H1 (cell line): ENCODE results near the gene RMND5B. TPM values are rescaled to one million over a fixed set of nuclear protein-coding genes. Genes with fewer than 3 reads are reported as not detected.

Experiments
- CTCF ChIA-PET: fragments of 300-600 bp; sonication (Branson Sonifier 250); formaldehyde crosslinking; loops from one replicate; lab custom pipeline; 2021; ENCODE audit not compliant: partially characterized antibody; lab: Charles Lee
- POLR2A ChIA-PET: fragments of 300-600 bp; sonication (Branson Sonifier 250); formaldehyde crosslinking; loops from one replicate; lab custom pipeline; 2021; ENCODE audit warnings: inconsistent platforms; ENCODE audit not compliant: partially characterized antibody; lab: Charles Lee
- DNase-seq, 2 experiments: peaks; one replicate each; pipeline versions ENCODE4 v3.0.0 to v3.0.0-alpha.2; 2010 to 2022; ENCODE audit warnings: low spot score in 2 of 2, low read depth in 1 of 2, mixed read lengths in 1 of 2
- FAIRE-seq: peaks from 2 replicates; lab custom pipeline; 2011; peaks lifted over from hg19 to GRCh38; lab: Jason Lieb, UNC
- H2AFZ ChIP-seq: 2 replicates; pipeline ENCODE4 v1.8.1; 2012; ENCODE audit warnings: low read length, inconsistent platforms
- H2AK5ac ChIP-seq: 2 replicates; pipeline ENCODE4 v1.6.1; 2013; ENCODE audit warnings: low read depth, low read length
- H2BK120ac ChIP-seq: replicated peaks from 2 replicates; pipeline ENCODE3; 2013; ENCODE audit warnings: low read depth, low read length, inconsistent platforms
- H2BK12ac ChIP-seq: 2 replicates; pipeline ENCODE4 v1.6.1; 2013; ENCODE audit warnings: low read depth, low read length
- H2BK15ac ChIP-seq: 2 replicates; pipeline ENCODE4 v1.6.1; 2013; ENCODE audit warnings: low read length
- H2BK20ac ChIP-seq: 2 replicates; pipeline ENCODE4 v1.6.1; 2013; ENCODE audit warnings: low read length
- H2BK5ac ChIP-seq: 2 replicates; pipeline ENCODE4 v1.6.1; 2013; ENCODE audit warnings: low read depth, low read length
- H3K14ac ChIP-seq: 2 replicates; pipeline ENCODE4 v1.6.1; 2013; ENCODE audit warnings: inconsistent platforms; ENCODE audit not compliant: insufficient read length
- H3K18ac ChIP-seq: 2 replicates; pipeline ENCODE4 v1.6.1; 2013; ENCODE audit warnings: low read length; ENCODE audit errors: extremely low read depth
- H3K23ac ChIP-seq: 2 replicates; pipeline ENCODE4 v1.6.1; 2013; ENCODE audit warnings: inconsistent platforms; ENCODE audit not compliant: insufficient read length
- H3K23me2 ChIP-seq: 2 replicates; pipeline ENCODE4 v1.6.1; 2013; ENCODE audit warnings: low read depth, low read length
- H3K27ac ChIP-seq: 2 replicates; pipeline ENCODE4 v1.6.1; 2011; ENCODE audit warnings: low read depth, low read length, inconsistent platforms
- H3K27me3 ChIP-seq, 4 experiments: replicated peaks in 1 of 4; 1 replicate in 1 of 4; 2 replicates in 3 of 4; pipeline versions ENCODE4 v1.6.1 to v1.8.1; 2011 to 2013; ENCODE audit warnings: low read length in 3 of 4, mild to moderate bottlenecking in 3 of 4, inconsistent platforms in 2 of 4, mixed read lengths in 2 of 4, moderate library complexity in 1 of 4; ENCODE audit not compliant: control insufficient read depth in 3 of 4, insufficient read depth in 3 of 4; ENCODE audit errors: extremely low read depth in 1 of 4
- H3K36me3 ChIP-seq, 4 experiments: 2 replicates each; pipeline versions ENCODE4 v1.6.1 to v1.8.1; 2011 to 2013; ENCODE audit warnings: mild to moderate bottlenecking in 4 of 4, low read length in 3 of 4, moderate library complexity in 2 of 4, control low read depth in 1 of 4, inconsistent platforms in 1 of 4; ENCODE audit not compliant: insufficient read depth in 4 of 4, control insufficient read depth in 2 of 4
- H3K4ac ChIP-seq: replicated peaks from 2 replicates; pipeline ENCODE3; 2013; ENCODE audit warnings: low read length, low read depth, mixed read lengths, inconsistent platforms; ENCODE audit not compliant: insufficient read length
- H3K4me1 ChIP-seq, 4 experiments: replicated peaks in 1 of 4; 1 replicate in 1 of 4; 2 replicates in 3 of 4; pipeline versions ENCODE4 v1.6.1 to v1.8.1; 2011 to 2013; ENCODE audit warnings: low read length in 3 of 4, inconsistent platforms in 2 of 4, mixed read lengths in 1 of 4; ENCODE audit not compliant: insufficient read depth in 4 of 4, control insufficient read depth in 3 of 4
- H3K4me2 ChIP-seq, 2 experiments: 2 replicates each; pipeline versions ENCODE4 v1.6.1 to v1.8.1; 2011 to 2013; ENCODE audit warnings: low read depth in 2 of 2, low read length in 2 of 2, control low read depth in 1 of 2, inconsistent platforms in 1 of 2, mild to moderate bottlenecking in 1 of 2; ENCODE audit not compliant: insufficient read depth in 1 of 2
- H3K4me3 ChIP-seq, 4 experiments: fragments of 200-600, 300-600 bp in 1 of 4; sonication (generic), shearing (Covaris generic), sonication (Bioruptor Twin) in 1 of 4; 2 replicates each; pipeline versions ENCODE4 v1.5.1 to v1.8.1; 2011 to 2016; ENCODE audit warnings: low read length in 4 of 4, low read depth in 3 of 4, control low read depth in 2 of 4, inconsistent platforms in 2 of 4, mild to moderate bottlenecking in 2 of 4, mixed read lengths in 1 of 4, moderate library complexity in 1 of 4; ENCODE audit not compliant: insufficient read depth in 2 of 4; ENCODE audit errors: extremely low read depth in 1 of 4
- H3K56ac ChIP-seq: replicated peaks from 2 replicates; pipeline ENCODE3; 2013; ENCODE audit warnings: low read depth, mild to moderate bottlenecking, mixed read lengths, low read length, inconsistent platforms; ENCODE audit not compliant: insufficient read length
- H3K79me1 ChIP-seq: 2 replicates; pipeline ENCODE4 v1.6.1; 2013; ENCODE audit warnings: low read depth, low read length, control low read depth
- H3K79me2 ChIP-seq, 2 experiments: 2 replicates each; pipeline versions ENCODE4 v1.6.1 to v1.8.1; 2012 to 2013; ENCODE audit warnings: low read length in 2 of 2, mild to moderate bottlenecking in 2 of 2, inconsistent platforms in 1 of 2; ENCODE audit not compliant: insufficient read depth in 2 of 2, control insufficient read depth in 1 of 2
- H3K9ac ChIP-seq, 4 experiments: replicated peaks in 1 of 4; 1 replicate in 1 of 4; 2 replicates in 3 of 4; pipeline versions ENCODE4 v1.6.1 to v1.8.1; 2011 to 2013; ENCODE audit warnings: low read depth in 3 of 4, low read length in 3 of 4, control low read depth in 2 of 4, mild to moderate bottlenecking in 2 of 4, moderate library complexity in 2 of 4, inconsistent platforms in 1 of 4; ENCODE audit errors: extremely low read depth in 1 of 4
- H3K9me3 ChIP-seq, 2 experiments: 2 replicates each; pipeline versions ENCODE4 v1.6.1 to v1.8.1; 2012 to 2013; ENCODE audit warnings: mild to moderate bottlenecking in 2 of 2, moderate library complexity in 2 of 2, control low read depth in 1 of 2, inconsistent platforms in 1 of 2, low read depth in 1 of 2, low read length in 1 of 2, mixed read lengths in 1 of 2; ENCODE audit not compliant: insufficient read depth in 2 of 2
- H4K20me1 ChIP-seq, 2 experiments: replicated peaks in 1 of 2; 2 replicates each; pipeline versions ENCODE3 to v1.8.1; 2011 to 2013; ENCODE audit warnings: inconsistent platforms in 2 of 2, low read length in 2 of 2, mild to moderate bottlenecking in 1 of 2; ENCODE audit not compliant: insufficient read depth in 2 of 2, control insufficient read depth in 1 of 2
- H4K5ac ChIP-seq: 2 replicates; pipeline ENCODE4 v1.6.1; 2013; ENCODE audit warnings: low read length, low read depth, mixed read lengths, inconsistent platforms; ENCODE audit not compliant: insufficient read length
- H4K8ac ChIP-seq: 2 replicates; pipeline ENCODE4 v1.8.0; 2013; ENCODE audit warnings: mild to moderate bottlenecking, moderate library complexity, low read length, inconsistent platforms; ENCODE audit not compliant: insufficient read depth; ENCODE audit errors: extremely low read depth
- H4K91ac ChIP-seq: replicated peaks from 2 replicates; pipeline ENCODE3; 2013; ENCODE audit warnings: low read length, mixed read lengths, inconsistent platforms; ENCODE audit not compliant: insufficient read length
- CEBPB ChIP-seq: IDR thresholded peaks from 2 replicates; pipeline ENCODE4 v1.6.1; 2012; ENCODE audit warnings: low read depth, low read length
- CHD1 ChIP-seq: IDR thresholded peaks from 2 replicates; pipeline ENCODE4 v1.6.1; 2012; ENCODE audit warnings: low read depth, low read length, improper control_type of control experiment
- FOSL1 ChIP-seq: IDR thresholded peaks from 2 replicates; pipeline ENCODE4 v1.6.1; 2011; ENCODE audit warnings: mild to moderate bottlenecking, low read depth, low read length, moderate library complexity; ENCODE audit not compliant: insufficient read depth
- MAFK ChIP-seq: IDR thresholded peaks from 2 replicates; pipeline ENCODE4 v1.6.1; 2012; ENCODE audit warnings: low read depth, mild to moderate bottlenecking, improper control_type of control experiment, low read length
- NANOG ChIP-seq: IDR thresholded peaks from 2 replicates; pipeline ENCODE4 v1.6.1; 2011; ENCODE audit warnings: low read length, low read depth, mild to moderate bottlenecking, inconsistent platforms; ENCODE audit not compliant: insufficient read depth, poor library complexity, severe bottlenecking
- POLR2A ChIP-seq, 2 experiments: IDR thresholded peaks; 1 replicate in 1 of 2; 2 replicates in 1 of 2; pipeline ENCODE4 v1.6.1; 2011; ENCODE audit warnings: low read depth in 2 of 2, low read length in 2 of 2, mild to moderate bottlenecking in 2 of 2; ENCODE audit errors: control extremely low read depth in 1 of 2
- POLR2AphosphoS5 ChIP-seq: IDR thresholded peaks from 2 replicates; pipeline ENCODE4 v1.6.1; 2011; ENCODE audit warnings: low read depth, low read length
- SIRT6 ChIP-seq: IDR thresholded peaks from one replicate; pipeline ENCODE4 v1.7.1; 2012; ENCODE audit warnings: low read length, inconsistent platforms
- SP1 ChIP-seq: IDR thresholded peaks from 2 replicates; pipeline ENCODE4 v1.6.1; 2011; ENCODE audit warnings: low read depth, low read length
- SP2 ChIP-seq: IDR thresholded peaks from 2 replicates; pipeline ENCODE4 v1.6.1; 2012; ENCODE audit warnings: mild to moderate bottlenecking, low read length, inconsistent platforms
- SP4 ChIP-seq: IDR thresholded peaks from 2 replicates; pipeline ENCODE4 v1.6.1; 2012; ENCODE audit warnings: low read length, inconsistent platforms
- TAF7 ChIP-seq: optimal IDR thresholded peaks from 2 replicates; pipeline ENCODE3; 2011; ENCODE audit warnings: low read depth, mild to moderate bottlenecking, inconsistent platforms, low read length, moderate library complexity, borderline replicate concordance
- WGBS, 2 experiments: shearing (Covaris generic) in 1 of 2; methylation state at CpG; one replicate each; pipeline versions ENCODE4 v1.1.6 to v1.1.7; 2013 to 2015; ENCODE audit warnings: low lambda C conversion rate in 2 of 2, mixed read lengths in 2 of 2, inconsistent platforms in 1 of 2, low coverage in 1 of 2, missing lambda C conversion rate in 1 of 2; ENCODE audit not compliant: insufficient replicate concordance in 2 of 2, insufficient coverage in 1 of 2, insufficient read length in 1 of 2; ENCODE audit errors: extremely low coverage in 1 of 2, missing lambda C conversion rate in 1 of 2; 5-methylcytosine and 5-hydroxymethylcytosine counted together
- polyA plus RNA-seq, 7 experiments: library from polyadenylated mRNA; depleted of rRNA in 3 of 7; stranded (reverse) in 5 of 7; unstranded in 2 of 7; fragments of >200 nt in 5 of 7; fragments of 200-250 nt in 2 of 7; gene quantifications; 1 replicate in 5 of 7; 2 replicates in 1 of 7; 4 replicates in 1 of 7; pipeline versions ENCODE4 v1.2.1 to v1.2.3, GENCODE V29; 2011 to 2013; ENCODE audit warnings: missing spikeins in 2 of 7, mixed read lengths in 2 of 7
- total RNA-seq: library from RNA; stranded (reverse); fragmentation: NEBNext Ultra II Directional; extraction: Animal tissue kit (Norgen Biotek cat#: 25700); gene quantifications from 2 replicates; pipeline ENCODE4 v1.2.1, GENCODE V29; 2021
- TF ChIP-seq, protein P1 (sequence below), 3 experiments: IDR thresholded peaks; 1 replicate in 2 of 3; 2 replicates in 1 of 3; pipeline versions ENCODE4 v1.5.1 to v1.6.1; 2011; ENCODE audit warnings: low read length in 3 of 3, mild to moderate bottlenecking in 3 of 3, inconsistent platforms in 2 of 3, low read depth in 1 of 3, moderate library complexity in 1 of 3; ENCODE audit not compliant: insufficient read depth in 1 of 3; ENCODE audit errors: control extremely low read depth in 1 of 3

The RMND5B gene
- total and polyA plus RNA-seq, 2 of the 8 experiments (the other 6 are each of a cell fraction or from before 2014, with no cell fraction given), result 75.9 to 90.2 TPM

DNA sequence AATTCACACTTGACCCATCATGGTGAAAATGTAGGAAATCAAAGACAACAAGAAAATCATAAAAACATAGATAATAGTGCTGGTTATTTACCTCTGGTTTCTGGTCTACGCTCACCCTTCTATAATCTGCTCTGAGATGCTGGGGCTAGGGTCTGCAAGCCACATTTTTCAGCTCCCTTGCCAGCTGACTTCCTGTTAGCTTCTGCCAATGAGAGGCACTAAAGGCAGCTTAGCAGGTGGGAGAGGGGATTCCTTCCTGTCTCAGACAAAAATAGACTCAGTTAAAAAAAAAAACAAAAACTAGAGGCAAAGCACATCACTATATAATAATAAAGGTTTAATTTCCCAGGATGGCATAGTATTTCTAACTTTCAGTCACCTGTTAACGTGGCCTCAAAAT lies 37.7 kb upstream of the RMND5B start:
- H3K23ac ChIP-seq, result no peak overlapping the region
- no peak overlapping the region for H3K56ac ChIP-seq
- no peak overlapping the region for H2BK12ac ChIP-seq
- H2BK15ac ChIP-seq, result no peak overlapping the region
- no peak overlapping the region for H3K14ac ChIP-seq
- H4K5ac ChIP-seq, result no peak overlapping the region
- no peak overlapping the region for H2BK20ac ChIP-seq
- H2AK5ac ChIP-seq, result no peak overlapping the region
- 79% methylated on average over 2 of the region's 2 CpGs; no CpG with 5 or more reads in 1 of the 2 experiments for WGBS, 2 experiments
- H3K4me1 ChIP-seq, result no peaks in the 10 kb centered on the region
- DNase-seq, result no peak
- H3K9ac ChIP-seq, result no peak overlapping the region
- H3K23me2 ChIP-seq, result no peaks in the 10 kb centered on the region; the same call in 1 of the 2 replicates
- H3K79me2 ChIP-seq, result no peaks in the 10 kb centered on the region
- no peak overlapping the region for H3K18ac ChIP-seq
- H4K20me1 ChIP-seq, result no peaks in the 10 kb centered on the region
- ChIA-PET CTCF (interaction anchor here (0.6 to 5.2 kb wide), 5 partner anchors 13 to 1428 kb away, joined by 3 to 38 read pairs (median 4); no protein-coding TSS in a partner anchor), POLR2A (interaction anchor here (1.1 to 2.1 kb wide), 3 partner anchors 22 to 56 kb away, joined by 4 to 12 read pairs (median 5); no protein-coding TSS in a partner anchor)
- no peak overlapping the region for H2BK120ac ChIP-seq
- H2BK5ac ChIP-seq, result no peak overlapping the region
- H3K27me3 ChIP-seq, result no peaks in the 10 kb centered on the region
- no peaks in the 10 kb centered on the region for H3K9me3 ChIP-seq
- H3K4ac ChIP-seq, result no peak overlapping the region
- H3K79me1 ChIP-seq, result no peaks in the 10 kb centered on the region
- H2AFZ ChIP-seq, result no peak overlapping the region
- no peak for FAIRE-seq
- H3K36me3 ChIP-seq, result no peaks in the 10 kb centered on the region
- H4K91ac ChIP-seq, result no peak overlapping the region
- no peak overlapping the region for H3K4me3 ChIP-seq
- no peak overlapping the region for H3K27ac ChIP-seq
- no peak overlapping the region for H4K8ac ChIP-seq
- no peak overlapping the region for H3K4me2 ChIP-seq
- TF ChIP-seq CHD1 (no peak), TAF7 (no peak), MAFK (no peak), CEBPB (no peak), SP2 (no peak), SIRT6 (no peak), SP1 (no peak), FOSL1 (no peak), NANOG (no peak), POLR2AphosphoS5 (no peak), POLR2A (IDR thresholded peaks at IDR 0.05; ENCODE audit: control extremely low read depth in 1 of 2, low read depth in 2 of 2, low read length in 2 of 2) (no peak), SP4 (no peak)
- TF ChIP-seq, protein P1, sequence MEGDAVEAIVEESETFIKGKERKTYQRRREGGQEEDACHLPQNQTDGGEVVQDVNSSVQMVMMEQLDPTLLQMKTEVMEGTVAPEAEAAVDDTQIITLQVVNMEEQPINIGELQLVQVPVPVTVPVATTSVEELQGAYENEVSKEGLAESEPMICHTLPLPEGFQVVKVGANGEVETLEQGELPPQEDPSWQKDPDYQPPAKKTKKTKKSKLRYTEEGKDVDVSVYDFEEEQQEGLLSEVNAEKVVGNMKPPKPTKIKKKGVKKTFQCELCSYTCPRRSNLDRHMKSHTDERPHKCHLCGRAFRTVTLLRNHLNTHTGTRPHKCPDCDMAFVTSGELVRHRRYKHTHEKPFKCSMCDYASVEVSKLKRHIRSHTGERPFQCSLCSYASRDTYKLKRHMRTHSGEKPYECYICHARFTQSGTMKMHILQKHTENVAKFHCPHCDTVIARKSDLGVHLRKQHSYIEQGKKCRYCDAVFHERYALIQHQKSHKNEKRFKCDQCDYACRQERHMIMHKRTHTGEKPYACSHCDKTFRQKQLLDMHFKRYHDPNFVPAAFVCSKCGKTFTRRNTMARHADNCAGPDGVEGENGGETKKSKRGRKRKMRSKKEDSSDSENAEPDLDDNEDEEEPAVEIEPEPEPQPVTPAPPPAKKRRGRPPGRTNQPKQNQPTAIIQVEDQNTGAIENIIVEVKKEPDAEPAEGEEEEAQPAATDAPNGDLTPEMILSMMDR (IDR thresholded peaks at IDR 0.05; ENCODE audit: control extremely low read depth in 1 of 3, insufficient read depth in 1 of 3, low read depth in 1 of 3, low read length in 3 of 3), result no peak
